Gastrocnemius medialis (tissue), 4 donors: Measurements from ENCODE around the gene ATXN1. TPM values are rescaled to one million over a fixed set of nuclear protein-coding genes. Genes with fewer than 3 reads are reported as not detected.

Source experiments
- ATAC-seq, 2 donors: fragments of 150-250 bp; one replicate each; pipeline ENCODE4 v1.9.1; 2016
- DNase-seq, 2 donors: peaks; one replicate each; pipeline ENCODE4 v3.0.0-alpha.2; 2019
- H3K27ac ChIP-seq, 4 donors: fragments of 200-600 bp; sonication (generic); 1 replicate in 1 of 4; 2 replicates in 3 of 4; pipeline ENCODE4 v1.5.1; 2016 to 2018; ENCODE audit warnings: mild to moderate bottlenecking in 2 of 4, moderate library complexity in 1 of 4
- H3K27me3 ChIP-seq, 3 donors: fragments of 200-600 bp; sonication (generic) in 2 of 3; 1 replicate in 1 of 3; 2 replicates in 2 of 3; pipeline versions ENCODE4 v1.5.1 to v1.6.0; 2016 to 2019; ENCODE audit warnings: mild to moderate bottlenecking in 1 of 3, moderate library complexity in 1 of 3
- H3K36me3 ChIP-seq, 2 donors: fragments of 200-600 bp; sonication (generic) in 1 of 2; one replicate each; pipeline ENCODE4 v1.5.1; 2017 to 2018
- H3K4me1 ChIP-seq, 2 donors: fragments of 200-600 bp; sonication (generic) in 1 of 2; one replicate each; pipeline ENCODE4 v1.5.1; 2016 to 2017; ENCODE audit warnings: mild to moderate bottlenecking in 2 of 2
- H3K4me3 ChIP-seq, 4 donors: fragments of 200-600 bp; sonication (generic) in 3 of 4; 1 replicate in 1 of 4; 2 replicates in 3 of 4; pipeline ENCODE4 v1.5.1; 2016 to 2019; ENCODE audit warnings: mild to moderate bottlenecking in 2 of 4
- H3K9me3 ChIP-seq, 3 donors: fragments of 200-600 bp; sonication (generic) in 2 of 3; 1 replicate in 1 of 3; 2 replicates in 2 of 3; pipeline ENCODE4 v1.5.1; 2016 to 2019
- POLR2A ChIP-seq, 2 donors: fragments of 450-650 bp; IDR thresholded peaks; one replicate each; pipeline ENCODE4 v1.6.1; 2017; ENCODE audit warnings: antibody characterized with exemption in 2 of 2, mild to moderate bottlenecking in 2 of 2, moderate library complexity in 2 of 2
- in situ Hi-C, 4 donors: fragments of 200-750 bp; cut with MboI; loops; one replicate each; pipeline versions ENCODE4 v1.15.0 to v1.8.0; 2017; ENCODE audit warnings: low sequenced_read_pairs in 4 of 4
- intact Hi-C: fragments of 100-400 bp; cut with DNase I; formaldehyde crosslinking; loops from one replicate; pipeline ENCODE4 v1.15.1; 2023; ENCODE audit warnings: low total_unique reads
- total RNA-seq, 4 donors: library from RNA; depleted of rRNA; stranded (reverse); fragments of >200 nt; gene quantifications; one replicate each; pipeline versions ENCODE4 v1.1.0 to v1.2.3, GENCODE V29; 2016
- TF ChIP-seq, protein P1 (sequence below), 5 experiments: fragments of 450-650 bp in 3 of 5; fragments of 200-600 bp in 2 of 5; sonication (generic) in 2 of 5; IDR thresholded peaks in 4 of 5; conservative IDR thresholded peaks in 1 of 5; 1 replicate in 4 of 5; 2 replicates in 1 of 5; pipeline ENCODE4 v1.5.1; 2016 to 2019; ENCODE audit warnings: antibody characterized with exemption in 5 of 5, mild to moderate bottlenecking in 3 of 5, moderate library complexity in 3 of 5

ATXN1 gene
- total RNA-seq, 4 donors from 2014 or later: 21.8 to 42.9 (median 33.1) TPM

DNA sequence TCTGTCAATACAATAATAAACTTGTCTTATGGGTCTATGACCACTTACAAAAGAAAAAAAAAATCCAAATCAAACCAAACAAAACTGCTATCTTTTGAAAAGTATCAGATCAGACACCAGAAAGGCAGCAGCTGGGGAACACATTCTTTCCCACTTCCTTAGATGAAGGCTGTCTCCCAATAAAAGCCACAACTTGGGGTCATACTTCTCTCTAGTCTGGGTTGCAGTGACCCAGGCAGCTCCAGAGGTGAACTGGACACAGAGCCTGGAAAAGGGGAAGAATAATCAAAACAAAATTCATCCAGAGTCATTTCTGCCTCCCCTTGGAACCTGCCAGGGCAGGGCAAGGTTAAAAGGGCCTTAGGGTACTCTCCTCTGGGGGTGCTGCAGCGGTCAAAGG lies 19.1 kb downstream of the ATXN1 start:
- in situ Hi-C loops: no loop called here
- Histone ChIP-seq H3K9me3 (no peaks in the 10 kb centered on the region), H3K36me3 (no peaks in the 10 kb centered on the region), H3K4me1 (peaks cover 61 to 66% of the 10 kb centered on the region in 2 donors), H3K4me3 (no peak overlapping the region), H3K27ac (peak overlapping the region; percentile 69 to 83 (median 80)), H3K27me3 (no peaks in the 10 kb centered on the region)
- intact Hi-C loops: no loop called here
- ATAC-seq (no peak), DNase-seq (no peak)
- TF ChIP-seq POLR2A (IDR thresholded peaks at IDR 0.05): no peak
- TF ChIP-seq, protein P1, sequence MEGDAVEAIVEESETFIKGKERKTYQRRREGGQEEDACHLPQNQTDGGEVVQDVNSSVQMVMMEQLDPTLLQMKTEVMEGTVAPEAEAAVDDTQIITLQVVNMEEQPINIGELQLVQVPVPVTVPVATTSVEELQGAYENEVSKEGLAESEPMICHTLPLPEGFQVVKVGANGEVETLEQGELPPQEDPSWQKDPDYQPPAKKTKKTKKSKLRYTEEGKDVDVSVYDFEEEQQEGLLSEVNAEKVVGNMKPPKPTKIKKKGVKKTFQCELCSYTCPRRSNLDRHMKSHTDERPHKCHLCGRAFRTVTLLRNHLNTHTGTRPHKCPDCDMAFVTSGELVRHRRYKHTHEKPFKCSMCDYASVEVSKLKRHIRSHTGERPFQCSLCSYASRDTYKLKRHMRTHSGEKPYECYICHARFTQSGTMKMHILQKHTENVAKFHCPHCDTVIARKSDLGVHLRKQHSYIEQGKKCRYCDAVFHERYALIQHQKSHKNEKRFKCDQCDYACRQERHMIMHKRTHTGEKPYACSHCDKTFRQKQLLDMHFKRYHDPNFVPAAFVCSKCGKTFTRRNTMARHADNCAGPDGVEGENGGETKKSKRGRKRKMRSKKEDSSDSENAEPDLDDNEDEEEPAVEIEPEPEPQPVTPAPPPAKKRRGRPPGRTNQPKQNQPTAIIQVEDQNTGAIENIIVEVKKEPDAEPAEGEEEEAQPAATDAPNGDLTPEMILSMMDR (IDR thresholded peaks at IDR 0.05 in 4 of 5, conservative IDR thresholded peaks at IDR 0.05 in 1 of 5): no peak

DNA sequence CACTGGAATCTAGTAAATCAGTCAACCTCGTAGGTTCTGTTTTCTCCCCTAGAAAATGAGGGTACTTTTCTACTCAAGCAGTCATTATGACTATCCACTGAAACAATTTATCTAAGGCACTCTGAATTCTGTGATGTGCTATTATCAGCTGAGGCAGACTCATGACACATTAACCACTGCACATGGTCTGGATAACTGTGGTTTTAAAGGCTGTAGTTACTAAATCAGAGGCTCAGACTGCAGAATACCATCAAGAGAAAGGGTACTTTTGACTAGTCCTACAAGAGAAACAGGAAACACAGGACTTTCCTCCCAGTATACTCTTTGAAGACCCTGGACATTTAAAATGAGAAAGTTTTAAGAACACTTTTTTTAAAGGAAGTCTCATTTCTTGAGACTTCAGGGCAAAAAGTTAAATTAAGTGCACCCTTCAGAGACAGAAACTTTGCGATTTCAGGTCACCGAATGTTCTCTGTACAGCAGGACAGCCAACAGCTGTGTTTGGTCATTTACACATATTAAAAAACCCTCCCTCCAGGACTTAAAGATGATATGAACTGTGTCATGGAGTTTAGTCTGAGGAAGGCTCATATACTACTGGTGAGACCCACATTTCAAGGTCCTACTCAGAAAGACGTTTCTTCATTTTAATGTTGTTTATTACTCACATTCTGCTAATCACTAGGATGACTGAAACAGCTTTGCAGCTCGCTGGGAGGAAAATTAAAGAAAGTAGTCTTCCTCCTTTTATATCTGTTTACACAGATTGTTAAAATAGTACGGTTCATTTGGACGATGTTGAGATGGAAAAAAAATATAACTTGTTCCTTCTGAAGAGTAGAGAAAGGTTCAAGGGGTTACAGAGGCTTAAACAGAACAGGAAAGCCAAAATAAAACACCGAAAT lies 19.9 kb downstream of the ATXN1 start:
- Histone ChIP-seq H3K9me3 (no peaks in the 10 kb centered on the region), H3K27ac (peak overlapping the region; percentile 69 to 83 (median 80)), H3K36me3 (no peaks in the 10 kb centered on the region), H3K27me3 (no peaks in the 10 kb centered on the region), H3K4me1 (peaks cover 64 to 68% of the 10 kb centered on the region in 2 donors), H3K4me3 (no peak overlapping the region)
- no peak for DNase-seq
- TF ChIP-seq, protein P1 (IDR thresholded peaks at IDR 0.05 in 4 of 5, conservative IDR thresholded peaks at IDR 0.05 in 1 of 5): no peak
- peak in 1 of 2 donors; percentile 60 for TF ChIP-seq POLR2A (IDR thresholded peaks at IDR 0.05)
- intact Hi-C loops (loop anchor here (2.0 kb wide), 1 partner anchor 19 kb away; the partner anchor contains the start of gene ATXN1), in situ Hi-C loops (no loop called here)
- ATAC-seq: peak; percentile 55 to 83

DNA sequence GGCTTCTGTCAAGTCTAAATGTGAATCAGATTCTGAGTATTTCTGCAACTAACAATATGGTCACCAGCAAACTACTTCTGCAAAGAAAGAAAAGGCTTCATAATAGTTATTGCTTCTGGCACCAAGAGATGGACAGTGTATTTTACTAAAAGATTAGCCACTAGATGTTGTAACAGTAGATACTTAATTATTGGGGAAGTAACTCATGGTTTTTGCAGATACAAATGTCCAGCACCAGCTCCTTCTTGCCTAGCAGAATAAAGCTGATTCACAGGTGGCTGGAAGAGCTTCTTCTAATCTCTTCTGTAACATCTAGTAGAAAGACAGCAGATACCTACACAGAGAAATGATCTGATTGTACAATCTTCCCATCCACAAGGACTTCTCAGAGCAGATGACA lies 21.2 kb downstream of the ATXN1 start:
- TF ChIP-seq, protein P1 (IDR thresholded peaks at IDR 0.05 in 4 of 5, conservative IDR thresholded peaks at IDR 0.05 in 1 of 5): no peak
- TF ChIP-seq POLR2A (IDR thresholded peaks at IDR 0.05): no peak
- no peaks in the 10 kb centered on the region for H3K36me3 ChIP-seq
- intact Hi-C loops (loop anchor here (2.0 kb wide), 1 partner anchor 21 kb away; the partner anchor contains the start of gene ATXN1), in situ Hi-C loops (no loop called here)
- H3K27me3 ChIP-seq: no peaks in the 10 kb centered on the region
- peak overlapping the region; percentile 69 to 83 (median 80) for H3K27ac ChIP-seq
- H3K4me3 ChIP-seq: peak overlapping the region in 1 of 4 donors; percentile 2
- DNase-seq (no peak), ATAC-seq (no peak)
- H3K9me3 ChIP-seq: no peaks in the 10 kb centered on the region
- peaks cover 67 to 69% of the 10 kb centered on the region in 2 donors for H3K4me1 ChIP-seq

DNA sequence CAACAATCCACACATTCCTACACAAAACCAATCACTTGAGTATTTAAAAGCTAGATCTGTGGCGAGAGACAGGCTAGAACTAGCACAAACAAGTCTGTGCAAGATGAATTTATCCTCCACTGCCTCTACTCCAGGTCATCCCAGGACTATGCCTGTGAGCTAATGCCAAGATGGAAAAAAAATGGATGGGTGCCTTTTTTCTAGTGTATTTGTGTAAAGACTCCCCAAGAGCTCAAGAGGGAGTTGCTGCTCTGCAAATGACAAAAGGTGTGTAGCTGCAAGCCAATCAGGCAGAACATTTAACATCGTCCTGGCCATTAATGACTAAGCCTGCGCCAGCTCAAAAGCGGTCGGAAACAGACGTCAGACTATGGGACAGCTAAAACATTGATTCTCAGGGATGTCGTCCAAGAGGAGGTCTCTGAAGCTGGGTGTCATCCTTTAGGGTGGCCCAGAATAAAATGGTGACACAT lies 21.9 kb downstream of the ATXN1 start:
- Histone ChIP-seq H3K9me3 (no peaks in the 10 kb centered on the region), H3K36me3 (no peaks in the 10 kb centered on the region), H3K4me3 (peak overlapping the region in 2 of 4 donors; percentile 2 to 4), H3K27ac (peak overlapping the region; percentile 69 to 83 (median 80)), H3K27me3 (no peaks in the 10 kb centered on the region), H3K4me1 (peaks cover 65 to 73% of the 10 kb centered on the region in 2 donors)
- in situ Hi-C loops: no loop called here
- ATAC-seq (peak; percentile 78), DNase-seq (peak; percentile 49 to 64)
- TF ChIP-seq, protein P1 (IDR thresholded peaks at IDR 0.05 in 4 of 5, conservative IDR thresholded peaks at IDR 0.05 in 1 of 5): peak in 2 of 5 experiments; percentile 12 to 20
- no peak for TF ChIP-seq POLR2A (IDR thresholded peaks at IDR 0.05)
- intact Hi-C loops: loop anchor here (1.0 kb wide), 1 partner anchor 226 kb away; no protein-coding TSS in a partner anchor
